GM12891 (cell line): ENCODE measurements around the gene KLHL40.

Experiments used
- PAX5 ChIP-seq: IDR thresholded peaks from 2 replicates; pipeline ENCODE4 v1.6.1; 2011; ENCODE audit warnings: low read length, moderate library complexity, mild to moderate bottlenecking; ENCODE audit not compliant: insufficient read depth, severe bottlenecking
- POLR2A ChIP-seq: IDR thresholded peaks from 2 replicates; pipeline ENCODE4 v1.6.1; 2011; ENCODE audit warnings: low read depth, low read length, control low read depth
- POLR2AphosphoS5 ChIP-seq: IDR thresholded peaks from 2 replicates; pipeline ENCODE4 v1.6.1; 2011; ENCODE audit warnings: low read depth, low read length, control low read depth
- SPI1 ChIP-seq: IDR thresholded peaks from 2 replicates; pipeline ENCODE4 v1.6.1; 2011; ENCODE audit warnings: low read depth, low read length, control low read depth
- TAF1 ChIP-seq: IDR thresholded peaks from 2 replicates; pipeline ENCODE4 v1.6.1; 2011; ENCODE audit warnings: low read depth, low read length, control low read depth

GRCh38 chr3:42705058-42705767 lies 19.9 kb downstream of the KLHL40 start:
- TF ChIP-seq POLR2A = no peak
- no peak for TF ChIP-seq TAF1
- TF ChIP-seq POLR2AphosphoS5 = no peak
- TF ChIP-seq SPI1 = no peak
- TF ChIP-seq PAX5 = no peak
